Measurements from ENCODE around the gene IGSF23. TPM values are rescaled to one million over a fixed set of nuclear protein-coding genes. Genes with fewer than 3 reads are reported as not detected.
A peak's percentile ranks its signal among the peaks of the same experiment; 100 is the strongest.

IGSF23 gene
- total and polyA plus RNA-seq, 2 of the 4 experiments (the other 2 are of a cell fraction): 0.27 TPM; not detected in 1

DNA sequence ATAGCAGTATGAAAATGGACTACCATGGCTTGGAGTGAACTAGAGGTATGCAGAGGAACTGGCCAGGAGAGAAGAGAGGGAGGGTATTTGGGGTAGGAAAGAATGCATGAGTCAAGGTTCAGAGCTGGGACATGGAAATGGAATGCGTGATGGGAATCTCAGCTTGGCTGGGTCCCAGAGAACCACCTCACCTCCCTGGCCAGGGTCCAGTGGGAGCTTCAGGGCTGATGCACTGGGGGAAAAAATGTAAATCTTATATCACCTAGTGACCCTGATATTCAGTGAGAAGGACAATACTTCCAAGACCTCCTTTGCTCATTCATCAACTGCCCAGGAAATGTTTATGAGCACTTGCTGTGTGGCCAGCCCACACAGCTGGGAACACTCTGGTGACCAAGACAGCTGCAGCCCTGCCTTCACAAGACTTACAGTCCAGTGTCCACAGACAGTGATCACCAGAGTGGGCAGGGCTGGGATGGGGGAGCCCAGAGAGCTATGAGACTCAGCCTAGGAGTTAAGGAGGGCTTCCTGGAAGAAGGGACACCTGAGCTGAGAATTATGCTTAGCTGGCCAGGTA, 12.8 kb downstream of the IGSF23 start:
- no peak overlapping the region for H3K4me2 ChIP-seq (ENCODE audit: low read depth, low read length)
- H3K18ac ChIP-seq (ENCODE audit: low read depth, low read length): peak overlapping the region; percentile 46
- H2BK5ac ChIP-seq (ENCODE audit: low read depth, low read length, poor library complexity, severe bottlenecking): peak overlapping the region; percentile 84
- H3K27me3 ChIP-seq (ENCODE audit: control insufficient read depth, insufficient read depth, low read length): no peaks in the 10 kb centered on the region
- no peaks in the 10 kb centered on the region; the same call in 1 of the 2 replicates for H4K20me1 ChIP-seq (ENCODE audit: insufficient read depth, low read length)
- no peak overlapping the region for H3K4me3 ChIP-seq (ENCODE audit: insufficient read depth, low read depth, low read length)
- peaks cover 2% of the 10 kb centered on the region; the same call in 1 of the 2 replicates for H3K9me3 ChIP-seq (ENCODE audit: control insufficient read depth, insufficient read depth, low read length)
- H3K56ac ChIP-seq (ENCODE audit: extremely low read depth, insufficient read depth, low read length): peak overlapping the region; percentile 22; the same call in 1 of the 2 replicates
- ATAC-seq (ENCODE audit: low read depth): peak; percentile 90
- peak overlapping the region; percentile 89 for H3K27ac ChIP-seq (ENCODE audit: insufficient read depth, low read length)
- in situ Hi-C loops (cut with MboI; ENCODE audit: low sequenced_read_pairs): no loop called here
- peak overlapping the region; percentile 99 for H2AK5ac ChIP-seq (ENCODE audit: low read depth, low read length)
- peak overlapping the region; percentile 46 for H2AK9ac ChIP-seq (replicated peaks; ENCODE audit: low read depth, low read length, poor library complexity)
- ChIA-PET POLR2A (ENCODE audit: unreplicated experiment) (interaction anchor here (0.5 to 0.9 kb wide), 3 partner anchors 18 to 23 kb away, joined by 3 to 8 read pairs (median 4); partner anchors contain the start of gene PVR), CTCF (interaction anchor here (0.6 to 1.0 kb wide), 3 partner anchors 9 to 61 kb away, joined by 3 to 5 read pairs (median 4); no protein-coding TSS in a partner anchor)
- intact Hi-C loops (cut with micrococcal nuclease): loop anchor here (1.0 kb wide), 2 partner anchors 23 to 38 kb away; no protein-coding TSS in a partner anchor
- peak overlapping the region; percentile 97 for H2BK120ac ChIP-seq (ENCODE audit: low read depth, low read length)
- no peak overlapping the region for H3K9ac ChIP-seq (ENCODE audit: low read depth, low read length)
- peak overlapping the region; percentile 90; the same call in 2 of the 3 replicates for H2BK15ac ChIP-seq (ENCODE audit: low read depth, low read length)
- H3K4ac ChIP-seq (ENCODE audit: low read depth, low read length): peak overlapping the region; percentile 95
- H3K36me3 ChIP-seq (ENCODE audit: control insufficient read depth, insufficient read depth, low read length): peaks cover 6% of the 10 kb centered on the region; the same call in 1 of the 2 replicates
- H3K9me1 ChIP-seq (ENCODE audit: insufficient read depth, low read length): peaks cover 21% of the 10 kb centered on the region
- peaks cover 15% of the 10 kb centered on the region for H3K4me1 ChIP-seq (ENCODE audit: control insufficient read depth, insufficient read depth, low read length)
- peak overlapping the region; percentile 22 to 86; a peak in 3 of 4 replicates for H4K8ac ChIP-seq (ENCODE audit: low read depth in 2 of 2, low read length in 2 of 2)
- DNase-seq: peak; percentile 99
- H3K14ac ChIP-seq (replicated peaks; ENCODE audit: low read depth, low read length): peak overlapping the region; percentile 83
- peak overlapping the region; percentile 99 for H2BK20ac ChIP-seq (ENCODE audit: low read depth, low read length)
- dilution Hi-C loops (cut with HindIII; ENCODE audit: low sequenced_read_pairs, unreplicated experiment): no loop called here
- H2AFZ ChIP-seq (replicated peaks; ENCODE audit: low read length, poor library complexity): peak overlapping the region; percentile 71
- peak overlapping the region; percentile 33 for H4K5ac ChIP-seq (ENCODE audit: low read depth, low read length)
- no TSS peak for BruUV-seq (replicated peaks)
- peak overlapping the region; percentile 91 for H4K91ac ChIP-seq (ENCODE audit: insufficient read depth, low read depth, low read length)
- no peaks in the 10 kb centered on the region; a peak in 1 of 4 replicates for H3K79me1 ChIP-seq (ENCODE audit: low read depth in 1 of 2, low read length in 2 of 2)
- H3K23ac ChIP-seq (ENCODE audit: low read depth, low read length): peak overlapping the region; percentile 87
- WGBS, 2 experiments (ENCODE audit: extremely low coverage in 2 of 2, insufficient read length in 1 of 2): no CpG with 5 or more reads among the region's 1 CpG
- TF ChIP-seq CHD1 (IDR thresholded peaks at IDR 0.05; ENCODE audit: low read depth, low read length): no peak
- TF ChIP-seq SMC3 (IDR thresholded peaks at IDR 0.05; ENCODE audit: low read depth, low read length): no peak; the same call in 1 of the 2 replicates
- TF ChIP-seq CEBPB (IDR thresholded peaks at IDR 0.05; ENCODE audit: low read depth, low read length): 0 out of 2 replicates have a peak, but pooled peaks have one; percentile 25
- no peak for TF ChIP-seq RFX5 (IDR thresholded peaks at IDR 0.05; ENCODE audit: low read depth, low read length)
- TF ChIP-seq MXI1 (IDR thresholded peaks at IDR 0.05; ENCODE audit: borderline replicate concordance, low read depth, low read length): no peak
- TF ChIP-seq FOS (IDR thresholded peaks at IDR 0.05; ENCODE audit: low read depth, low read length): peak; percentile 71
- no peak for TF ChIP-seq NFE2L2 (IDR thresholded peaks at IDR 0.05; ENCODE audit: low read depth, low read length)
- no peak for TF ChIP-seq MAFK (IDR thresholded peaks at IDR 0.05; ENCODE audit: low read depth, low read length)
- TF ChIP-seq RAD21 (IDR thresholded peaks at IDR 0.05; ENCODE audit: low read length): 0 out of 2 replicates have a peak, but pooled peaks have one; percentile 11
- TF ChIP-seq MAZ (IDR thresholded peaks at IDR 0.05; ENCODE audit: borderline replicate concordance, low read depth, low read length): no peak
- TF ChIP-seq, protein P1, sequence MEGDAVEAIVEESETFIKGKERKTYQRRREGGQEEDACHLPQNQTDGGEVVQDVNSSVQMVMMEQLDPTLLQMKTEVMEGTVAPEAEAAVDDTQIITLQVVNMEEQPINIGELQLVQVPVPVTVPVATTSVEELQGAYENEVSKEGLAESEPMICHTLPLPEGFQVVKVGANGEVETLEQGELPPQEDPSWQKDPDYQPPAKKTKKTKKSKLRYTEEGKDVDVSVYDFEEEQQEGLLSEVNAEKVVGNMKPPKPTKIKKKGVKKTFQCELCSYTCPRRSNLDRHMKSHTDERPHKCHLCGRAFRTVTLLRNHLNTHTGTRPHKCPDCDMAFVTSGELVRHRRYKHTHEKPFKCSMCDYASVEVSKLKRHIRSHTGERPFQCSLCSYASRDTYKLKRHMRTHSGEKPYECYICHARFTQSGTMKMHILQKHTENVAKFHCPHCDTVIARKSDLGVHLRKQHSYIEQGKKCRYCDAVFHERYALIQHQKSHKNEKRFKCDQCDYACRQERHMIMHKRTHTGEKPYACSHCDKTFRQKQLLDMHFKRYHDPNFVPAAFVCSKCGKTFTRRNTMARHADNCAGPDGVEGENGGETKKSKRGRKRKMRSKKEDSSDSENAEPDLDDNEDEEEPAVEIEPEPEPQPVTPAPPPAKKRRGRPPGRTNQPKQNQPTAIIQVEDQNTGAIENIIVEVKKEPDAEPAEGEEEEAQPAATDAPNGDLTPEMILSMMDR (conservative IDR thresholded peaks at IDR 0.05; ENCODE audit: low read depth, low read length): no peak
- TF ChIP-seq USF2 (IDR thresholded peaks at IDR 0.05; ENCODE audit: low read depth, low read length): peak; percentile 52; the same call in 1 of the 2 replicates
- peak; percentile 42 for TF ChIP-seq RCOR1 (IDR thresholded peaks at IDR 0.05; ENCODE audit: insufficient replicate concordance, low read length)
- peak; percentile 34 for TF ChIP-seq BHLHE40 (IDR thresholded peaks at IDR 0.05; ENCODE audit: low read depth, low read length)

All from IMR-90 (cell line).